GM18511 (cell line): ENCODE data around the gene MYH16.
"Not testable (repeated sequence)": the region's sequence is repeated elsewhere in the genome, so short reads cannot be mapped to it uniquely, and the experiment has no call there.

Source experiments
- ATAC-seq: cut with Tn5 transposase; IDR thresholded peaks from one replicate; pipeline ENCODE4 v1.9.1; 2021; ENCODE audit warnings: mild to moderate bottlenecking, moderate library complexity; ENCODE audit not compliant: unreplicated experiment

MYH16 gene

GRCh38 chr7:99257675-99258074 lies 15.0 kb upstream of the MYH16 start:
- no peak for ATAC-seq

GRCh38 chr7:99258501-99258900 lies 14.1 kb upstream of the MYH16 start:
- no peak for ATAC-seq

- no peak for ATAC-seq
Observed at GRCh38 chr7:99260395-99260794, 12.2 kb upstream of the MYH16 start.

- ATAC-seq: no peak
Observed at GRCh38 chr7:99261646-99262045, 11.0 kb upstream of the MYH16 start.

GRCh38 chr7:99265848-99266480 lies 6.7 kb upstream of the MYH16 start:
- ATAC-seq: no peak

- no peak for ATAC-seq
Observed at GRCh38 chr7:99267481-99267840, 5.2 kb upstream of the MYH16 start.

- no peak for ATAC-seq
Observed at GRCh38 chr7:99267841-99268576, 4.6 kb upstream of the MYH16 start.

- no peak for ATAC-seq
Observed at GRCh38 chr7:99268577-99268908, 4.1 kb upstream of the MYH16 start.

GRCh38 chr7:99270702-99271101 lies 1.9 kb upstream of the MYH16 start:
- no peak for ATAC-seq

- ATAC-seq: not testable (repeated sequence)
Observed at GRCh38 chr7:99273561-99273960, 922 bp downstream of the MYH16 start.

GRCh38 chr7:99274908-99275307 lies 2.3 kb downstream of the MYH16 start:
- not testable (repeated sequence) for ATAC-seq

- no peak for ATAC-seq
Observed at GRCh38 chr7:99275496-99275895, 2.9 kb downstream of the MYH16 start.

GRCh38 chr7:99278180-99278579 lies 5.5 kb downstream of the MYH16 start:
- no peak for ATAC-seq

- ATAC-seq: not testable (repeated sequence)
Observed at GRCh38 chr7:99284165-99284564, 11.5 kb downstream of the MYH16 start.

GRCh38 chr7:99287779-99288534 lies 15.3 kb downstream of the MYH16 start:
- ATAC-seq: no peak

GRCh38 chr7:99289185-99289584 lies 16.5 kb downstream of the MYH16 start:
- no peak for ATAC-seq

- ATAC-seq: not testable (repeated sequence)
Observed at GRCh38 chr7:99290148-99290547, 17.5 kb downstream of the MYH16 start.

GRCh38 chr7:99290980-99291607 lies 18.5 kb downstream of the MYH16 start:
- no peak for ATAC-seq

- no peak for ATAC-seq
Observed at GRCh38 chr7:99292127-99292526, 19.5 kb downstream of the MYH16 start.

- no peak for ATAC-seq
Observed at GRCh38 chr7:99293167-99293566, 20.5 kb downstream of the MYH16 start.

- no peak for ATAC-seq
Observed at GRCh38 chr7:99293650-99294049, 21.0 kb downstream of the MYH16 start.

GRCh38 chr7:99296471-99296870 lies 23.8 kb downstream of the MYH16 start:
- ATAC-seq: no peak
